ES-I3 (cell line): ENCODE results near the gene ADAM8.
"Not testable (repeated sequence)": the region's sequence is repeated elsewhere in the genome, so short reads cannot be mapped to it uniquely, and the experiment has no call there.

Experiments
- H3K36me3 ChIP-seq: 2 replicates; pipeline ENCODE4 v1.6.1; 2013; ENCODE audit warnings: mild to moderate bottlenecking, low read length, control low read depth, moderate library complexity; ENCODE audit not compliant: insufficient read depth
- H3K4me1 ChIP-seq: 2 replicates; pipeline ENCODE4 v1.6.1; 2013; ENCODE audit warnings: mild to moderate bottlenecking, control low read depth, low read length; ENCODE audit not compliant: insufficient read depth
- H3K9ac ChIP-seq: 2 replicates; pipeline ENCODE4 v1.6.1; 2013; ENCODE audit warnings: low read depth, mild to moderate bottlenecking, low read length, moderate library complexity
- H3K9me3 ChIP-seq: 2 replicates; pipeline ENCODE4 v1.6.1; 2013; ENCODE audit warnings: mild to moderate bottlenecking, low read length, moderate library complexity; ENCODE audit not compliant: control insufficient read depth, insufficient read depth

Gene ADAM8

GRCh38 chr10:133237241-133237587 is 39.5 kb downstream of the ADAM8 start:
- Histone ChIP-seq H3K9ac (peak overlapping the region; percentile 73), H3K4me1 (peaks cover 5% of the 10 kb centered on the region; the same call in 1 of the 2 replicates), H3K9me3 (no peaks in the 10 kb centered on the region), H3K36me3 (no peaks in the 10 kb centered on the region)

GRCh38 chr10:133236401-133237240 is 40.0 kb downstream of the ADAM8 start:
- H3K9ac ChIP-seq, result peak overlapping the region; percentile 73
- no peaks in the 10 kb centered on the region for H3K36me3 ChIP-seq
- no peaks in the 10 kb centered on the region for H3K9me3 ChIP-seq
- peaks cover 5% of the 10 kb centered on the region; the same call in 1 of the 2 replicates for H3K4me1 ChIP-seq

- Histone ChIP-seq H3K36me3 (no peaks in the 10 kb centered on the region), H3K9ac (peak overlapping the region; percentile 73; the same call in 1 of the 2 replicates), H3K4me1 (peaks cover 5% of the 10 kb centered on the region; the same call in 1 of the 2 replicates), H3K9me3 (no peaks in the 10 kb centered on the region)
Observed at GRCh38 chr10:133235932-133236331, 40.7 kb downstream of the ADAM8 start.

- peak overlapping the region; percentile 73 for H3K9ac ChIP-seq
- peaks cover 5% of the 10 kb centered on the region; the same call in 1 of the 2 replicates for H3K4me1 ChIP-seq
- no peaks in the 10 kb centered on the region for H3K36me3 ChIP-seq
- no peaks in the 10 kb centered on the region for H3K9me3 ChIP-seq
Observed at GRCh38 chr10:133235265-133235855, 41.3 kb downstream of the ADAM8 start.

- H3K9ac ChIP-seq, result peak overlapping the region; percentile 73; the same call in 1 of the 2 replicates
- H3K4me1 ChIP-seq, H3K9me3 ChIP-seq, H3K36me3 ChIP-seq: not testable (repeated sequence)
Observed at GRCh38 chr10:133234796-133235195, 41.9 kb downstream of the ADAM8 start.

- peak overlapping the region; percentile 45 for H3K9ac ChIP-seq
- no peaks in the 10 kb centered on the region; the same call in 1 of the 2 replicates for H3K4me1 ChIP-seq
- no peaks in the 10 kb centered on the region for H3K36me3 ChIP-seq
Observed at GRCh38 chr10:133231946-133232574, 44.6 kb downstream of the ADAM8 start.

GRCh38 chr10:133231244-133231945 is 45.3 kb downstream of the ADAM8 start:
- H3K4me1 ChIP-seq, result peaks cover under 1% of the 10 kb centered on the region; the same call in 1 of the 2 replicates

More at GRCh38 chr10:133231946-133232574, 44.6 kb downstream of the ADAM8 start:
- H3K9me3 ChIP-seq, result no peaks in the 10 kb centered on the region

DNA sequence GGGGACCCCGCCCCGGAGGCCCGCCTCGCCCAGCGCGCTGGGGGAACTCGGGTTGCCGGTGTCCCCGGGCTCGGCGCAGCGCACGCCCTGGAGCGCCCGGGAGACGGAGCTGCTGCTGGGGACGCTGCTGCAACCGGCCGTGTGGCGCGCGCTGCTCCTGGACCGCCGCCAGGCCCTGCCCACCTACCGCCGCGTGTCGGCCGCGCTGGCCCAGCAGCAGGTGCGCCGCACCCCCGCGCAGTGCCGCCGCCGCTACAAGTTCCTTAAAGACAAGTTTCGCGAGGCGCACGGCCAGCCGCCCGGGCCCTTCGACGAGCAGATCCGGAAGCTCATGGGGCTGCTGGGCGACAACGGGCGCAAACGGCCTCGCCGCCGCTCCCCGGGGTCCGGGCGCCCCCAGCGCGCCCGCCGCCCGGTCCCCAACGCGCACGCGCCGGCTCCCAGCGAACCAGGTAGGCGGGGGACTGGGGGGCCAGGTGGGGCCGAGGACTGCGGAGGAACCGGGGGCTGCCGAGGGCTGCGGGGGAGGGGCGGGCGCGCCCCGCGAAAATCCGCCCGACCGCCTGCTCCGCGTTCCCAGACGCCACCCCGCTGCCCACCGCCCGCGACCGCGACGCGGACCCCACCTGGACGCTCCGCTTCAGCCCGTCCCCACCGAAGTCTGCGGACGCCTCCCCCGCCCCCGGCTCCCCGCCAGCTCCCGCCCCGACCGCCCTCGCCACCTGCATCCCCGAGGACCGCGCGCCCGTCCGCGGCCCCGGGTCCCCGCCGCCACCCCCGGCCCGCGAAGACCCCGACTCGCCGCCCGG is 46.1 kb downstream of the ADAM8 start:
- Histone ChIP-seq H3K4me1 (peaks cover 6% of the 10 kb centered on the region; the same call in 1 of the 2 replicates), H3K9ac (peak overlapping the region; percentile 75), H3K9me3 (no peaks in the 10 kb centered on the region), H3K36me3 (no peaks in the 10 kb centered on the region)

More at GRCh38 chr10:133231244-133231945, 45.3 kb downstream of the ADAM8 start:
- Histone ChIP-seq H3K9me3 (no peaks in the 10 kb centered on the region), H3K9ac (peak overlapping the region; percentile 45), H3K36me3 (no peaks in the 10 kb centered on the region)

GRCh38 chr10:133230044-133230361 is 46.7 kb downstream of the ADAM8 start, which contains the start of gene UTF1:
Gene UTF1 (plus strand): TSS chr10:133230217. CDS start chr10:133230289, 72 bp downstream.
- Histone ChIP-seq H3K36me3 (no peaks in the 10 kb centered on the region), H3K4me1 (peaks cover 6% of the 10 kb centered on the region; the same call in 1 of the 2 replicates), H3K9ac (peak within 1 kb of the TSS; percentile 75), H3K9me3 (no peaks in the 10 kb centered on the region)

DNA sequence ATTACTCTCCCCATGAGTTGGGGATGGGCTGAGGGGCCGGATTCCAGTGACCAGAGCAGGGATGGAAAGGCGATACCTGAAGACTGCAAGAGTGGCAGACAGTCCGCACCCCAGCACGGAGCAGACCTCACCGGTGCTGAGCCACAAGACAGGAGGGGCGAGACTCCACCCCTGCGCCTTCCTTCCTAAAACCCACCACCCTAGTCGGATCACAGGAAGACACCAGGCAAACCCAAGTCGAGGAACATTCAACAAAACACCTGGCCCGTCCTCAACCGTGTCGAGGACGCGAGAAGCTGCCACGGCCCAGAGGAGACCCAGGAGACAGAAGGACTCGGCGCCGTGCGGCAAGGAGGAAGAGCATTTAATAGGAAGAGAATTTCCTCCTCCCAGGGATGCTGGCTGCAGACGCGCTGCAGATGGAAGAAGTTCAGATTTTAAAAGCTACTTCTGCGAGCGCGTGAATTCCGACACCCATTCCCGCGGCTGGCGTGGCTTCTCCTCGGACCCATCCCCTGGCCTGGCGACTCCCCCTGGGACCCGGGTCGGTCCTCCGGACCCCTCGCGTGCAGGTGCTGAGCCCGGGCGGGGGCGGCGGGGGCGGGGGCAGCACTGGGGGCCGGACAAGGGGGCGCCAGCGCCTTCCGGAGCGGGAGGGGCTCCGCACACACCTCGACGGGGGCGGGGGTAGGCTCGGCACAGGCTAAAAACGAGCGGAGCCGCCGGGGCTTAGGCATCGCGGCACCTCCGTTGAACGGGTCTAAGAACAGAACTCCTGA is 47.2 kb downstream of the ADAM8 start:
- peak overlapping the region; percentile 67 for H3K9ac ChIP-seq
- no peaks in the 10 kb centered on the region for H3K36me3 ChIP-seq
- H3K9me3 ChIP-seq, result no peaks in the 10 kb centered on the region
- H3K4me1 ChIP-seq, result peaks cover 6% of the 10 kb centered on the region; the same call in 1 of the 2 replicates

DNA sequence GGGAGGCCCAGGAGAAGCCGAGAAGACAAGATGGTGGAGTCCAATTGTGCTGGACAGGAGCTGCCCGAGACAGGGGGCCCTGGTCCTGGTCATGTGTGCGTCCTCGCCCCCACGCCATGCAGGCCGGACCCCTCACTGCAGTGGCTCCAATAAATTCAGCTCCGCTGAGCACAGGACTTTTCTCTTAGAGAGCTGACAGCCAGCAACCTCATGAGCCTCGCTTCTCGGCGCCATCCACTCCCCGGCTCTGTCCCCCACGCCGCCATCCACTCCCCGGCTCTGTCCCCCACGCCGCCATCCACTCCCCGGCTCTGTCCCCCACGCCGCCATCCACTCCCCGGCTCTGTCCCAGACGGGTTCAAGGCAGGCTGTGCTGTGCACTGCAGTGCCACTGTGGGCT is 49.4 kb downstream of the ADAM8 start:
- Histone ChIP-seq H3K4me1 (peaks cover 6% of the 10 kb centered on the region; the same call in 1 of the 2 replicates), H3K9ac (no peak overlapping the region), H3K9me3 (no peaks in the 10 kb centered on the region), H3K36me3 (no peaks in the 10 kb centered on the region)

- Histone ChIP-seq H3K9me3 (no peaks in the 10 kb centered on the region), H3K9ac (no peak overlapping the region), H3K36me3 (no peaks in the 10 kb centered on the region), H3K4me1 (peaks cover 6% of the 10 kb centered on the region; the same call in 1 of the 2 replicates)
Observed at GRCh38 chr10:133226251-133226808, 50.3 kb downstream of the ADAM8 start.
